Left cardiac atrium (tissue), 4 donors: Measurements from ENCODE around the gene KDM2A. TPM values are rescaled to one million over a fixed set of nuclear protein-coding genes. Genes with fewer than 3 reads are reported as not detected.

Experiments used
- ATAC-seq, 2 donors: fragments of 200-7000 bp; cut with Tn5 transposase; one replicate each; pipeline ENCODE4 v1.9.1; 2020; ENCODE audit warnings: mild to moderate bottlenecking in 2 of 2, moderate library complexity in 2 of 2
- DNase-seq: peaks from one replicate; pipeline ENCODE4 v3.0.0-alpha.2; 2020
- intact Hi-C, 2 donors: fragments of 100-400 bp; cut with DNase I; formaldehyde crosslinking; loops; one replicate each; pipeline versions ENCODE4 v1.14.1 to v1.15.1; 2022 to 2023
- total RNA-seq, 2 donors: library from RNA; stranded (reverse); fragmentation: NEBNext Ultra II Directional; extraction: Animal tissue kit (Norgen Biotek cat#: 25700); gene quantifications; one replicate each; pipeline ENCODE4 v1.2.1, GENCODE V29; 2021
- donor health status: DM: no; HTN: yes; CAD: no.
- donor health status: DM: no; HTN: yes; CAD: no; lungs with severe emphysema.
- donor health status: DM: yes; HTN: yes; CAD: no.
- donor health status: Dilated cardiomyopathy.

The KDM2A gene
- total RNA-seq, 2 donors from 2014 or later, result 38.2 to 46.7 TPM

DNA sequence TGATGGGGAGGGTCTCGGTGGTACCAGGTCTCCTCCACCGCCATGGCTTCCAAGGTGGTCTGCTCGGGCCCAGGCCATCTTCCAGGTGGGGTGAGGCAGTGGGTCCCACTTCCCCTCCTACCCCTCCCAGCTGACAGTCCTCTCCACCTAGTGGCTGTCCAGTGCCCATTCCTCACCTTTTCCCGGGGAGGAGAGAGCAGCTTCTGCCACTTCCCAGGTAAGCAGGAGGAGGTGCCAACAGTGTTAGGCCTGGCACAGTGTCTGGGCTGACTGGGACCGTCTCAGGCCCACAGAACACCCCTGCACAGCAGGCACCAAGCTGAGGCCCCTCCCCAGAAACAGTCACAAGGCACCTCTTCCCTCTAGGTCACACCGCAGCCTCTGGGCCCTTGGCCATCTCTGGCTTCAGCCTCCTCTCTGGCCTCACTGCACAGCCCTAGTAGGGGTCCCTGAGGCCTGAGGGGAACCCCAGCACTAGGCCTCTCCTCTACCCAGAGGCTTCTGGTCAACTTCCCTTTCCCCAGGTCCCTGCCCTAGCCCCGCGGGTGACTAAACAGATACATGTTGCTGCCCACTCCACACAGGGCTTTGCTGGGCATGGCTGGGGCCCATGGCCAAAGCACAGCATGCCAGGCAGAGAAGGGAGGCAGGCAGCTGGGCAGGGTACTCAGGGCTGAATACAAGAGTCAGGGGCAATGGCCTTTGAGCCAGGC lies 167.7 kb downstream of the KDM2A start:
- peak; percentile 30 for DNase-seq

DNA sequence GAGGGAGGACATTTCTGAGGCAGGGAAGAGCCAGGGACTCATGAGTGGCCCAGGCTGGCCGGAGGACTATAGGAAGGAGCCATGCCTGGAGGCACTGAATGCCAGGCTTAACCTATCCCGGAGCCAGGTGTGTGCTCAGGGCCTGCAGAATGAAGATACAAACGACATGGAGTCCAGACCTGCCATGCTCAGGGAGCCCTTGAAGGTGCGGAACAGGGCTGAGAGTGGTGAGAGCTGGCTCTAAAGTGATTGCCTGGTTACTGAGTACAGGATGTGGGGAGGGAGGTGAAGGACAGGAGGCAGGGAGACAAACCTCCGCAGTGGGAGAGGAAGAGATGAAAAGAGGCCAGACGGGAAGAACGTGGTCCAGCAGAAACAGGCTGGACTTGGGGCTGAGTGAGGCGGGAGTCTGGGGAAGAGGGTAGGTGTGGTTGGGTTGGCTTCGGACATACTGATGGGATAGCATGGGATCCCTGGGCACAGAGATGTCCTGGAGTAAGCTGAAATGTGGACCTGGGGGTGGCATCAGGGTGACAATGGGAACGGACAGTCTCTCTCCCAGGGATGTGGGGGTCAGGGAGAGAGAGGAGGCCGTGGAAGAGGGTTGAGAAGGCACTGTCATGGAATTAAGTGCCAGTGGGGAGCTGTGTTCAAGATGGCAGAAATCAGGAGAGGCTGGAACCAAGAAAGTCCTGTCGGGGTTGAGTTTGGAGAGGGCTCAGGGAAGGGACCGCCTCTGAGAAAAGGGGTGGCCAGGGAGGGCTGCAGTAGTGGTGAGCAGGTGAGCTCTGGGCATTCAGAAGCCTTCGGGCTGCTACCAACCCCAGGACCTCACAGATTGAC lies 168.5 kb downstream of the KDM2A start:
- ATAC-seq, result no peak
- peak; percentile 18 for DNase-seq

More for the DNA sequence above, 167.7 kb downstream of the KDM2A start:
- no peak for ATAC-seq
- intact Hi-C loops, result no loop called here

DNA sequence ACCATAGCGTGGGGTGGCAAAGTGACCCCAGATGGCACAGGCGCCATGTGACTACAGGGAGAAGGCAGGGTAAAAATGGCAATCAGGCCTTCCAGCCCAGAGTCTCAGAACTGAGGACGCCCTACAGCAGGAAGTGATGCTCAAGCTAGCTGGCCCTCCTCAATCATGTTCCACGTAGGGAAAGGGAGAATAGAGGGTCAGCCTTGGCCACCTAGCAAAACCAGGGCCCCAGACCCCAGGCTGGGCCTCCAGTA lies 169.1 kb downstream of the KDM2A start:
- ATAC-seq, result no peak
- intact Hi-C loops, result no loop called here
- no peak for DNase-seq

More for the DNA sequence above, 168.5 kb downstream of the KDM2A start:
- intact Hi-C loops, result no loop called here

DNA sequence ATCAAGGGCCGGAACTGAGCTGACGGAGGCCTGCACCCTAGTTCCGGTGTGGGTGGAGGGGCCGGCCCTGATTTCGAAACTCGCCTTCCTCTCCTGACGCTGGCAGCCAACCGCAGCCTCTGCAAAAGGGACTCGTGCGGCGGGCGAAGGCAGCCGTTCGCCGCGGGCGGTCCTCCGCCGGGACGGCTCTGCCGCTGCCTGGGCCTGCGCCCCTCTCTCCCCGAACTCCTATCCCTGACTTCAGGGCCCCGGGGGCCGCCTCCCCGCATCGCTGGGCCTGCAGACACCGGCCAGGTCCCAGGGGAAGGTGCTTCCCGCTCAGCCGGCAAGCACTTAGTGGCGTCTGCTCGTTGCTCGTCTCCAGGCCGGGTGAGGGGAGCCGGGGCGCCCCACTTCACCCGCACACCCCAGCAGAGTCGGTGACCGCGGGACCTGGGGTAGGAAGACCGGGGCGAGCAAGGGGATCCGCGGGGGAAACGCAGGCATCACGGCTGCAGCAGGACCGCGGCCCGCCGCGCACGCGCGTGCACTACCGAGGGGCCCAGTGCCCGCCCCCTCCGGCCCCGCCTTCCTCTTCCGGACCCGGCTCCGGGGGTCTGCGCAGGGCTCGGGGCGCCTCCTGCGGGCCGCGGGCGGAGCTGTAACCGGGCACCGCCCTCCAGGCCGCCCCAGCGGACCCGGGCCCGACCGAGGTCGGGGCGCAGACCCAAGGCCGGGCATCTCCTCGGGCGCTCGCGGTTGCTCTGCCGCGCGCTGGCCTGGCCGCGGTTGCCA lies 169.6 kb downstream of the KDM2A start:
- ATAC-seq, result peak; percentile 86 to 88
- intact Hi-C loops, result no loop called here
- DNase-seq, result peak; percentile 92

DNA sequence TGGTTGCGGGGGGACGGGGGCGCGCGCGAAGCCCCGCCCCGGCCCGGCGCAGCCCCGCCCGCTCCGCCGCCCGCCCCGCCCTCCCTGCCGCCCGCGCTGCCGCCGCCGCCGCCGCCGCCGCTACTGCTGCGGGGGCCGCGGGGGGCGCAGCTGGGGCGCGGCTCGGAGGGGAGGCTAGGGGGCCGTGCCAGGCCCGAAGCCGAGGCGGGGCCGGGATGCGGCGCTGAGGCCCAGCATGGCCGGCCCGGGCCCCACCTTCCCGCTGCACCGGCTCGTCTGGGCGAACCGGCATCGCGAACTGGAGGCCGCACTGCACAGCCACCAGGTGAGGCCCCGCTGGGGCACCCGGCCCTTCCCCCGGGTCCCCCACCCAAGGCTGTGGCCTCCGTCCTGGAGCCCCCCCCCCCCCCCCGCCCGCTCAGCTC lies 170.2 kb downstream of the KDM2A start, which contains the start of gene ANKRD13D:
Gene ANKRD13D (plus strand): TSS at position 78 of the 425 bp plus-strand sequence. CDS start 158 bp downstream, at position 236.
- DNase-seq (no peak), ATAC-seq (no peak)
- intact Hi-C loops, result no loop called here

DNA sequence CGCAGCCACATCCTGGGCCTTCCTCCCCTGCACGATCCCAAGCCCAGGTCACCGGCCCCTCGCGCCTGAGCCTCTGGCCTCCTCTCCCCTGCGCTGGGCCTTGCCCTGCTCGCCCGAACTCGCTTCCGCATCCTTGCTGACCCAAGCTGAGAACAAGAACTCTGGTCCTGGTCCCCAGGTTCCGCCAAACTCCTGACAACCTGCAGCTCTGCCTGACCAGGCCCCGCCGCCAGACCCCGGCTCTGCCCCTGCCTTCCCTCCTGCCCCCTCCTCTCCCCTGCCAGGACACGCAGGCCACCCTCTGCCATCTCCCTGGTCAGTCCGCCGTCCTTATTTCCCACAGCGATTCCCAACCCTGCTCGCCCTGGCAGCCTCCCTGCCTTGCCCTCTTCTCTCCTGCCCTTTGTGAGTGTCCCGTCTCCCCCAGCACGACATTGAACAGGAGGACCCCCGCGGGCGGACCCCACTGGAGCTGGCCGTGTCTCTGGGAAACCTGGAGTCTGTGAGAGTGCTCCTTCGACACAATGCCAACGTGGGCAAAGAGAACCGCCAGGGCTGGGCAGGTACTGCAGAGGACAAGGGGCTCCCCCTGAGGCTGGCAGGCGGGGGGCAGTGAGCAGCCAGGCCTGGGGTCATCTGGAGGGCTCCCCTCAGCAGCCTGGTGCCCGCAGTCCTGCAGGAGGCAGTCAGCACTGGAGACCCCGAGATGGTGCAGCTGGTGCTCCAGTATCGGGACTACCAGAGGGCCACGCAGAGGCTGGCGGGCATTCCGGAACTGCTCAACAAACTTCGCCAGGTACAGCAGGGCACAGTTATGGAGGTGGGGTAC lies 170.8 kb downstream of the KDM2A start:
- intact Hi-C loops, result no loop called here
- ATAC-seq, result peak; percentile 2 to 3
- peak; percentile 43 for DNase-seq

DNA sequence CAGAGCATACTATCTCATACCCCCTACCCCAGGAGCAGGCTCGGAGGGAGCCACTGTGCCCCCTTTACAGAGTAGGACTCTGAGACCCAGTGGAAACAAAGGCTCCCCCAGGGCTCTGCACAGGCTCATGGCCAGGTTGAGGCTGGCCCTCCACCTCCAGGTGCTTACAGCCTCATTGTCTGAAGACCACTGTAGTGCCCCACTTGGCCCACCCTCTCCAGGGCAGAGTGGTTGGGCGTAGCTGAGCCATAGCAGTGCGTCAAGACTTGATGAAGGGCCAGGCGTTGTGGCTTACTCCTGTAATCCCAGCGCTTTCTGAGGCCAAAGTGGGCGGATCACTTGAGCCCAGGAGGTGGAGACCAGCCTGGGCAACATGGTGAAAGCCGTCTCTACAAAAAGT lies 171.7 kb downstream of the KDM2A start:
- intact Hi-C loops, result no loop called here
- ATAC-seq (peak in 1 of 2 donors; percentile 0), DNase-seq (peak; percentile 82)

DNA sequence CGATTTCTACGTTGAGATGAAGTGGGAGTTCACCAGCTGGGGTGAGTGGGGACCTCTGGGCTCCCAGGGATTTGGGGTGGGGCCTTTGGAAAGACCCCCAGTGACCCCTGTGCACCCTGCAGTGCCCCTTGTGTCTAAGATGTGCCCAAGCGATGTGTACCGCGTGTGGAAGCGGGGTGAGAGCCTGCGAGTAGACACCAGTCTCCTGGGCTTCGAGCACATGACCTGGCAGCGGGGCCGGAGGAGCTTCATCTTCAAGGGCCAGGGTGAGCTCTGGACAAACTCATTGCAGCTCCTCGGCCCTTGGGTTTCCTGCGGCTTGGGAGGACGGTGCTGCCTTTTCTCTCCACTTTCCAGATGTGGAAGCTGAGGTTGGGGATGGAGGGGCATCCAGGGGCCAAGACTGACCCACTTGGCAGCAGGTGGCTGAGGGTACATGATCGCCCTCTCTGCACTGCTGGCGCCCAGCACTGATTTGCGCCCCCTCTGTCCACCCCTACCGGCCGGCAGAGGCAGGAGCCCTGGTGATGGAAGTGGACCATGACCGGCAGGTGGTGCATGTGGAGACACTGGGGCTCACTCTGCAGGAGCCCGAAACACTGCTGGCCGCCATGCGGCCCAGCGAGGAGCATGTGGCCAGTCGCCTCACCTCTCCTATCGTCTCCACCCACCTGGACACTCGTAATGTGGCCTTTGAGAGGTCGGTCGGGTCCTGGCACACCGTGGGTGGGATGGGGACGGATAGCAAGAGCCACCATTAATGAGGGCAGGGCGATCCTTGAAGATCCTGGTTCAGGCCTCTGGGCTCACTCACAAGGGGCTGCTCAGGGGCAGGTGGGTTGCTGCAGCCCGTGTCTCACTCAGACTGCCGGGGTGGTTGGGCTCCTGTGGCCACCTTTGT lies 172.7 kb downstream of the KDM2A start:
- intact Hi-C loops, result no loop called here
- peak; percentile 24 for DNase-seq
- ATAC-seq, result no peak

DNA sequence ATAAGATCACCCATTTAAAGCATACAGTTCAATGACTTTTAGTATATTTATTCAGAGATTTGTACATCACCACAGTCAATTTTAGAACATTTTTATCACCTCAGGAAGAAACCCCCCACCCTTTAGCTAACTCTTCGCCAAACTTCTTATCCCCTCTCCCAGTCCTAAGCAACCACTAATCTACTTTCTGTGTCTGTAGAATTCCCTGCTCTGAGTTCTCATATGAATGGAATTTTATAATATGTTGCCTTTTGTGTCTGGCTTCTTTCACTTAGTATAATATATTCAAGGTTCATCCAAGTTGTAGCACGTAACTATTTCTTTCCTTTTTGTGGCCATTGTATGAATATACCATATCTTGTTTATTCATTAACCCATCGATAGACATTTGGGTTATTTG lies 173.6 kb downstream of the KDM2A start:
- DNase-seq, result no peak
- intact Hi-C loops, result no loop called here
- ATAC-seq, result no peak

DNA sequence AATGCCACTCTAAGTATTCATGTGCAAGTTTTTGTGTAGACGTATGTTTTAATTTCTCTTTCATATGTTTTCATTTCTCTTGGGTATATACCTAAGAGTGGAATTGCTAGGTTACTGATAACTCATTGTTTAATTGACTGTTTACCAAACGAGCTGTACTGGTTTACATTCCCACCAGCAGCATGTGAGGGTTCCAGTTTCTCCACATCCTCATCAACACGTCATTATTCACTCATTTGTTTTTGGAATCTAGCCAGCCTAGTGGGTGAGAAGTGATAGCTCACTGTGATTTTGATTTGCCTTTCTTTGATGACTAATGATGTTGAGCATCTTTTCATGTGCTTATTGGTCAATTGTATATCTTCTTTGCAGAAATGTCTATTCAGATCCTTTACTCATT lies 174.0 kb downstream of the KDM2A start:
- DNase-seq (no peak), ATAC-seq (no peak)
- intact Hi-C loops, result no loop called here

DNA sequence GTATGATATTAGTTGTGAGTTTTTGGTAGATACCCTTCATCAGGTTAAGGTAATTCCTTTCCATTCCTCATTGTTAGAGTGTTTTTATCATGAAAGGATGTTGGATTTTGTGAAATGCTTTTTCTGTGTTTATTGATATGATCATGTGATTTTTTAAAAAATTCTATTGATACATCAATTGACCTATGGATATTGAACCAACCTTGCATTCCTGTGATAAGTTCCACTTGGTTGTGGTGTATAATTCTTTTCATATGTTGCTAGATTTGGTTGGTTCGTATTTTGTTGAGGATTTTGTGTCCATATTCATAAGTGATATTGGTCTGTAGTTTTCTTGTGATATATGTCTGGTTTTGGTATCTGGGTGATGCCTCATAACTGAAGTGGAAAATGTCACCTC lies 176.8 kb downstream of the KDM2A start:
- intact Hi-C loops, result no loop called here
- ATAC-seq (no peak), DNase-seq (no peak)

DNA sequence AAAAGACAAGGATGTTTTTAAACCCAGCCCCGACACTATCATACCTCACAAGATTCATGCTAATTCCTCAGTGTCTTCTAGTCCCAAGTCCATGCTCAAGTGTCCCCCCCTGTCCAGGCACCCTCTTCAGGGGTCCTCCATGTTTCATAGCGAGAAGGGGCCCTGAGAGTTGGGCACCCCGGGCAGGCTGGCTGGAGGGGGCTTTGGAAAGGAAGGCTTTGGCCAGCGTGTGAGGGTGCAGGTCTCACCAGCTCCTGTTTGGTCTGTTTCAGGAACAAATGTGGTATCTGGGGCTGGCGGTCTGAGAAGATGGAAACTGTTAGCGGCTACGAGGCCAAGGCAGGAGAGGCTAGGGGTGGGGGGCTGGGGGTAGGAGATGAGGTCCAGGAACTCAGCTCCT lies 179.7 kb downstream of the KDM2A start:
- intact Hi-C loops, result no loop called here
- ATAC-seq (no peak), DNase-seq (no peak)

DNA sequence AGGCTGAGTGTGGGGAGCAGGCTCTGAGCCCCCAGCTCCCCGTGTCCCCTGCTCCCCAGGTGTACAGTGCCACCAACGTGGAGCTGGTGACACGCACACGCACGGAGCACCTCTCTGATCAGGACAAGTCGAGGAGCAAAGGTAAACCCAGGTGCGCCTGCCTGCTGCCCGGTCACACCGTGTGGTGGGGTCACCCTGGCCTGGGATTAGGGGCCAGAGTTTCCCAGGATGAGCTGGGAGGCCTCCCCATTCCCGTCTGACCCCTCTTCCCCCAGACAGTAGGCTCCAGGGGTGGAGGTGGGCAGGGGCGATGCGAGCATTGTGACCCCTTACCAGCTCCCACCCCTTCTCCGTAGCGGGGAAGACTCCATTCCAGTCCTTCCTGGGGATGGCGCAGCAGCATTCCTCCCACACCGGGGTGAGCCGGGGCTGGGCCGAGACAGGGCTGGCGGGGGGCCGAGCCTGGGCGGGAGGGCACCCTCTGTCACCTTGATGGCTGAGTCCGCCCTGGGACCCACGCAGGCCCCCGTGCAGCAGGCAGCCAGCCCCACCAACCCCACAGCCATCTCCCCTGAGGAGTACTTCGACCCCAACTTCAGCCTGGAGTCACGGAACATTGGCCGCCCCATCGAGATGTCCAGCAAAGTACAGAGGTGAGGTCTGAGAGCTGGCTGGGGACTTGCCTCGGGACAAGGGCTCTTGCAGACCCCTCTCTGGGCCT lies 180.6 kb downstream of the KDM2A start:
- no peak for DNase-seq
- ATAC-seq, result no peak
- intact Hi-C loops, result no loop called here

DNA sequence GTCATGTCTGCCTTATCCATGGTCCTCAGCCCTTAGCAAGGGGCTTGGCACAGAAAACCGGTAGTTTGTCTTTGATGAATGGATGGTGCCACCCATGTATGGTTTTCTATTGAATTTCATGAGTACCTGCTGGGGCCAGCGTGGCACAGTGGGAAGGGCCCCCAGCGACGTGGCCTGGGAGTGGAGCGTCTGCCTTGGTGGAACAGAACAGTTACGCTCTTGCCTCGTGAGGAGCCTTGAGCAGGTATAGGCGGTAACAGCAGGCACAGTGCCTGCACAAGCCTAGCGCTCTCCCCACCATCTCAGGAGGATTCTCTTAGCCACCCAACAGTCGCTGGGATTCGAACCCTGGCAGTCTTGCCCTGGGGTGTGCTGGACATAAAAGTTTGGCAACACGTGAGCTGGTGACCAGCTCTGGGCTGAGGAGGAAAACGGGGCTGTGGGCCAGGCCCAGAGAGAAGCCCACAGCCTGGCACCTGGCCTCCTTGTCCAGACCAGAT lies 181.2 kb downstream of the KDM2A start:
- intact Hi-C loops, result no loop called here
- no peak for DNase-seq
- no peak for ATAC-seq

DNA sequence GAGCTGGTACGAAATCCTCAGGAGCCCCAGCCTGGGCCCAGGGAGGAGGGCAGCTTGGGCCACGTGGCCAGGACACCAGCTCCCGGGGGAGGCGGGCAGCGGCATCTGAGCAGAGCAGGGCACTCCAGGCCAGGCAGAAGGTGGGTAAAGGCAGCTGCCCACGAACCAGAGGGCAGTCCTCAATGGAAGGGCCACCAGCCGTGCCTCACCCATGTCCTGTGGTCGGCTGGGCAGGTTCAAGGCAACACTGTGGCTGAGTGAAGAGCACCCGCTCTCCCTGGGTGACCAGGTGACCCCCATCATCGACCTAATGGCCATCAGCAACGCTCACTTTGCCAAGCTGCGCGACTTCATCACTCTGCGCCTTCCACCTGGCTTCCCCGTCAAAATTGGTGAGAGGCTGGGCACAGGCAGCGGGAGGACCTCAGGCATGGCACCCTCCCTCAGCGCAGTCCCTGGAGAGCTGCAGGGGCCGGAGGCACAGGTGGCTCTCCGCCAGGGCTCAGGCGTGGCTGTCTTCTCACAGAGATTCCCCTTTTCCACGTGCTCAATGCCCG lies 181.8 kb downstream of the KDM2A start:
- DNase-seq, result no peak
- intact Hi-C loops, result no loop called here
- ATAC-seq, result no peak

DNA sequence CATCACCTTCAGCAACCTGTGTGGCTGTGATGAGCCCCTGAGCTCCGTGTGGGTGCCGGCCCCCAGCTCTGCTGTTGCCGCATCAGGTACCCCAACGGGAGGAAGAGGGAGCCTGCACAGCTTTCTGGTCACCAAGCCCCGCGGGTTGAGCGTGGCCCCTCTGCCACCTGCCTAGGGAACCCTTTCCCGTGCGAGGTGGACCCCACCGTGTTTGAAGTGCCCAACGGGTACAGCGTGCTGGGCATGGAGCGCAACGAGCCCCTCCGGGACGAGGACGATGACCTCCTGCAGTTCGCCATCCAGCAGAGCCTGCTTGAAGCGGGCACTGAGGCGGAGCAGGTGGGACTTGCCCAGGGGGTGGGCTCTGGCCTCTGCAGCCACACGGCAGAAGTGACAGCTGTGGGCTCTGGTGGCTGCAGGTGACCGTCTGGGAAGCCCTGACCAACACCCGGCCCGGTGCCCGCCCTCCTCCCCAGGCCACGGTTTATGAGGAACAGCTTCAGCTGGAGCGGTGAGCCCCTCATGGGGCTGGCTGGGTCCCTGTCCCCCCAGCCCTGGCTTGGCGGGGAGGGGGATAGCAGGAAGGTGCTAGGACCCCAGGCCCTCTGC lies 182.4 kb downstream of the KDM2A start:
- intact Hi-C loops, result no loop called here

More for the DNA sequence above, 182.4 kb downstream of the KDM2A start:
- ATAC-seq, result no peak
- DNase-seq, result no peak
